C4-2B (cell line): Measurements from ENCODE around the gene C16orf87.

Source experiments
- CTCF ChIP-seq: fragments of 450-650 bp; conservative IDR thresholded peaks from 2 replicates; pipeline ENCODE4 v1.5.1; 2017; ENCODE audit warnings: mild to moderate bottlenecking
- ZFX ChIP-seq: fragments of 450-650 bp; IDR thresholded peaks from 2 replicates; pipeline ENCODE4 v1.6.1; 2017

- TF ChIP-seq CTCF (no peak), ZFX (no peak)
These were observed 31.8 kb upstream of the C16orf87 start for GRCh38 chr16:46862555-46863447.
